Measurements from ENCODE around the gene HOXB5. TPM values are rescaled to one million over a fixed set of nuclear protein-coding genes. Genes with fewer than 3 reads are reported as not detected.

HOXB5 gene
- total RNA-seq, 1 donor from 2014 or later = not detected

- no peak for DNase-seq (ENCODE audit: low read depth in 2 of 2)
Measured at GRCh38 chr17:48616717-48617470, 23.3 kb upstream of the HOXB5 start.

DNA sequence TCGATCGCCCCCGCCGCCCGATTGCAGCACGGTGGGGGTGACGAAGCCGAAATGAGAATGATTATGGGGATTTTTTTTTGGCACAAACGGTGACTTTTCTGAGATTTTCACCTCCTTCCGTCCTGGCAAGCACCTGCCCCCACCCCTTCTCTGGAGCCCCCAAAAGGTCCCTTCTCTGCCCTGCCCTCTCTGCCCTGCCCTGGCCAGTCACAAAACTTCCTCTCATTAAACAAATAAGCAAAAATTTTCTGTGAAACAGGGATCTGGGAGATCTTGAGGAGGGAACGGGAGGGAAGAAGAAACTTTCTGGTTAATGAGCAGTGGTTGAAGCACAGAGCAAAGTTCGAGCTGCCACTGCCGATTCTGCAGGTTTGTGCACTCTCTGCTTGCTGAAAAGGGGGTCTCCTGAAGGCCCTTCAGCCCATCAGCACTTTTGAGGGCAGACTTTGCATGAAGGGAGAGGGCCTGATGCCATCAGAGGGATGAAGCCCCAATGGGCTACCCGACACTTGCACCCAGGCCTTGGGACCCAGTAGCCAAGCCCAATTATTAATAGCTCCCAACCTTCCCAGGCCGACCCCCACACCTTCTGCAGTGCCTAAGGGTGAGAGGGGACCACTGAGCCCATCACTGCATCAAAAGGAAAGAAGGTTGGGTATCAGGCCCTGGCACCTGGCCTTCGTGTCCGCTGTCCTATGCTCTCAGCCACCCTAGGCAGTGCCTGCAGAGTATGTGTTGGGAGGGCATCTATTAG, 22.6 kb upstream of the HOXB5 start:
- DNase-seq (ENCODE audit: low read depth in 2 of 2) = no peak

- no peak for DNase-seq (ENCODE audit: low read depth in 2 of 2)
Measured at GRCh38 chr17:48615047-48615962, 21.7 kb upstream of the HOXB5 start, which contains the start of gene HOXB8. Gene HOXB8 (minus strand): TSS chr17:48615292. CDS start chr17:48614704, 588 bp downstream.

DNA sequence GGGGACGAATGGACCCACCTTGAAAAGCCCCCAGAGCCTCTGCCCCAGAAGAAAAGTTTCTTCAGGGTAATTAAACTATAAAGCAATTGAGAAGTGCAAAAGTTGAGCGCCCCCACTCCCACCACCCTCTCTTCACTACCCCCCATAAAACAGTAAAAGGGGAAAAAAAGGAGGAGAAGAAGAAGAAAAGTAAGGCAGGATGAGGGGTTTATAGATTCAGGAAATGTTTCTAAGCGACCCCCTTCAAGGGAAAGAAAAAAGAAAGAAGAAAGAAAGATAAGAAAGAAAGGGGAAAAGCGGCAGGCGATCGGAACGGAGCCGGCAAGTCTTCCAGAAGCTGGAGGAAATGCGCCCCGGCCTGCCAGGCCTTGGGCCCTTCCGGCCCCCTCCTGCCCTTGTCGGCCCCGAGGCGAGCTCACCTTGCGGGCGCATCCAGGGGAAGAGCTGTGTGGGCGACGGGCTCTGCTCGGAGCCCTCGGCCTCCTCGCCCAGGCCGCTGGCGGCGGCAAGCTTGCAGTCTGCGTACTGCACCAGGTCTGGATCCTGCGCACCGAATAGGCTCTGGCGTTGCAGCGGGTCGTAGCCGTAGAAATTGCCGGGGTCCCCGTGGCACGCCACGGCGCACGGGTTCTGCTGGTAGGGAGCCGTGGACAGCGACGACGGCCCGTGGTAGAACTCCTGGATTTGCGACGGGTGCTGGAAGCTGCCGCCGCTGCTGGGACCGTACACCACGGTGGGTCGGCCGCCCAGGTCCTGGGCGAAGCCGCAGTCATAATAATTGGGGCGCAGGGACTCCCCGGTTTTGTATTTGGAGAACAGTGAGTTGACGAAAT, 20.5 kb upstream of the HOXB5 start:
- DNase-seq (ENCODE audit: low read depth in 2 of 2) = peak; percentile 33 to 38

DNA sequence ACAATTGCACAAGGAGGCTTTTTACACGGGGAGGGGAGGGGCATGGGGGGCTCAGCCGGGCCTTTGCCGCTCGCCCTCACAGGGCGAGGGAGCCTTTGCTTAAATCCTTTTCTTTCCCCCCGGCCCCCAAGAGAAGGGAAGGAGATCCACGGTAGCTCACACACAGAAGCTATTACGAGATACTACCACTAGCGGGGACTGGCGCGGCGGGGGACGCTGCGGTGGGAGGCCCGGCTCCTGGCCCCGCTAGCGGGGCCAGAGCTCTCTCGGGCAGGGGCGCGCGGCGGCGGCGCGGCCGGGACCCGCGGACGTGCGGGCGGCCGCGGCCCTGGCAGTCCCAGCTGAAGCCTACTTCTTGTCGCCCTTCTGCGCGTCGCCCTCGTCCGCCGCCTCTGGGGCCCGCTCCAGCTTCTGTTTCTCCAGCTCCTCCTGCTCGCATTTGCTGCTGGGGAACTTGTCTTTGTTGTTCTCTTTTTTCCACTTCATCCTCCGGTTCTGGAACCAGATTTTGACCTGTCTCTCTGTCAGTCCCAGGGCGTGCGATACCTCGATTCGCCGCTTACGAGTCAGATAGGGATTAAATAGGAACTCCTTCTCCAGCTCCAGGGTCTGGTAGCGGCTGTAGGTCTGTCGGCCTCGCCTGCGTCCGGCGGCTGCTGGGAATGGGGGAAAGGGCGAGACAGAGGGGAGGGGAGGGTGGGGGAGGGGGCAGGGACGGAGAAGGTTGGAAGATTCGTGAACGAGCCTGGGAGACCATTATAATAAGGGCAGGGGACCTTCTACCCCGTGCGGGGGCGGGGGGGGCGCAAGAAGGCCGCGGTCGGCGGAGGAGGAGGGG, 19.5 kb upstream of the HOXB5 start:
- DNase-seq (ENCODE audit: low read depth in 2 of 2) = peak; percentile 40 to 60

DNA sequence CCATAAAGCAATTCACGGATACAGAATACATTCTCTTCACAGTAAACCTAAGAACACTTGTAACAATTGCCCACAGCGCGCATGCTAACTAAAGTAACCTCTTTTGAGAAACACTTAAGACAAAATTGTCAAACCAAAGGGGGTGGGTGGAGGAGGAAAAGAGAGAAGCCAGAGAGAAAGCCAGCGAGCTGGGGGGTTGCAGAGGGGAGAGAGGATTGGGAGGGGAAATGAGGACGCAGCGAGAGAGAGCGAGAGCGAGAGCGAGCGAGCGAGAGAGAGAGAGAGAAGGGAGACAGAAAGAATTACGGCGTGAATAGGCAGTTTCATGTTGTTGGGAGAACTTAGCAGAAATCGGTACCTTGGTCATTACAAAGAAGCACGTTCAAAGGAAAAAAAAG, 18.9 kb upstream of the HOXB5 start:
- no peak for DNase-seq (ENCODE audit: low read depth in 2 of 2)

- no peak for DNase-seq (ENCODE audit: low read depth in 2 of 2)
Measured at GRCh38 chr17:48611681-48612455, 18.3 kb upstream of the HOXB5 start.

DNA sequence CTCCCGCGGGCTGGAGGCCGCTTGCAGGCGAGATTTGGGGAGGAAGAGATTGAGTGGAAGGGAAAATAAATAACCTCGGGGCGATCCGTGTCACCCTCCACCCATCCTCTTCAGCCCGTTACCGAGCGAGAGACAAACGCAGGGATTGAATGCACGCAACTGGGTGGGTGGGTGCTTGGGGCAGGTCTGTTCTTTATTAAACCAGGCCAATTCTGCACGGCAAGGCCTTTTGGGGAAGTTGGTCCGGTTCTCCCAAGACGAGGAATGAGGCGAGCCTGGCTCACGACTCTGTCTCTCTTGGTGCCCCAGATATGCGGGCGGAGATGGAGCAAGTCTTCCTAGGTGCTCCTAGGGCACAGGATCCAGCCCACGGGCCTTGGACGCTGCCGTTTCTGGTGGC, 17.6 kb upstream of the HOXB5 start:
- DNase-seq (ENCODE audit: low read depth in 2 of 2) = no peak

DNA sequence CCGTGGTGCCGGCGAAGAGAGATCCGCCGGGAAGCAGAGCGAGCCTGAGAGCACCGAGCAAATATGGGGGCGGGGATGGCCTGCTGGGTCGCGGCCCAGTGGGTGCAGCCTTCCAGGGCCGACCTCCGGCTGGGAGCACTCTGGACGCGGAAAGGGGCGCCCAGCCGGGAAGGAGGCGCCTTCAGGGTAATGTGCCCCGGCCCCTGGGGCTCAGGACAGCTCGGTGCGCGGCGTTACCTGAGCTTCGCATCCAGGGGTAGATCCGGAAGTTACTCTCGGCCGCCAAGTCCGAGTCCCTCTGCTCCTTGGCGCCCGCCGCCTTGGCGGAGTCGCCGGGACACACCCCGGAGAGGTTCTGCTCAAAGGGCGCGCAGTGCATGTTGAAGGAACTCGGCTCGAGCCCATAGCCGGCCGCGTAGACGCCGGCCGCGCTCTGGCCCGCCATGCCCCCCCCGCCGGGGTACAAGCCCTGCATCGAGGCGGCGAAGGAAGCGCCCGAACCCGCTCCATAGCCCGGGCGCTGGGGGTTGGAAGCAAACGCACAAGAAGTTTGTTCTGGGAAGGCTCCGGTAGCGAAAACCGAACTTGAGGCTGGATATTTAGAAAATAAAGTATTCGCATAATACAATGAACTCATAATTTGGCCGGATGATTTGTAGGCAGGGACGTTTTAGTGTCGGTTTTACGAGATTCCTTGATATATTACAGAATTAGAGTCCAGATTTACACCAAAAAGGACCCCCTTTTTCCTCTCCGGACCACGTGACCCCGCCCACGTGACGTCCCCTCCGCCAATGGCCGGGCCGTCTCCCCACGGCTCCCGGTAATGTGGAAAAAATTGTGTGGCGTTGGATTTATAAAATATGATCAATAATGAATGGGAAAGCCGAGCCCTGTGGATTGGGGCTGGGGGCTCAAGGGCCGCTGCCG, 17.0 kb upstream of the HOXB5 start, which contains the start of gene HOXB7:
TSS of gene HOXB7 (minus strand) at position 736 of the 930 bp plus-strand sequence. CDS start at position 637, 99 bp downstream.
- peak; percentile 64 to 67 for DNase-seq (ENCODE audit: low read depth in 2 of 2)

- no peak for DNase-seq (ENCODE audit: low read depth in 2 of 2)
Measured at GRCh38 chr17:48609759-48610281, 16.2 kb upstream of the HOXB5 start.

- DNase-seq (ENCODE audit: low read depth in 2 of 2) = no peak
Measured at GRCh38 chr17:48609033-48609432, 15.5 kb upstream of the HOXB5 start.

DNA sequence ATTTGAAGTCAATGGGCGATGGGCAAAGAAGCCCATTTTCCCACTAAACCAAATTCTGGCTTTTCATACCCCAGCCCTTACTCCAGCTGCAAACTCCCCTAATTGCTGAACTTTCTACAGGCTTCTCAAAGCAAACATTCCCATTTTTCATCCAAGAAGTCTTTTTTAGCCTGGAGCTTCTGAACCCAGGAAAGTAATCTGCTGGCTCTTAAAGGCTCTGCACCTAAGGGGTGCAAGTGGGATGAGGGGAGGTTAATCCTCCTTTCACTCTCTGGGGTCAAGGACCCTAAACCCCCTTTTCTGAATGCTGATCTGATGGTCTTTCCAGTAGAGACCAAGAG, 14.9 kb upstream of the HOXB5 start:
- DNase-seq (ENCODE audit: low read depth in 2 of 2) = no peak

DNA sequence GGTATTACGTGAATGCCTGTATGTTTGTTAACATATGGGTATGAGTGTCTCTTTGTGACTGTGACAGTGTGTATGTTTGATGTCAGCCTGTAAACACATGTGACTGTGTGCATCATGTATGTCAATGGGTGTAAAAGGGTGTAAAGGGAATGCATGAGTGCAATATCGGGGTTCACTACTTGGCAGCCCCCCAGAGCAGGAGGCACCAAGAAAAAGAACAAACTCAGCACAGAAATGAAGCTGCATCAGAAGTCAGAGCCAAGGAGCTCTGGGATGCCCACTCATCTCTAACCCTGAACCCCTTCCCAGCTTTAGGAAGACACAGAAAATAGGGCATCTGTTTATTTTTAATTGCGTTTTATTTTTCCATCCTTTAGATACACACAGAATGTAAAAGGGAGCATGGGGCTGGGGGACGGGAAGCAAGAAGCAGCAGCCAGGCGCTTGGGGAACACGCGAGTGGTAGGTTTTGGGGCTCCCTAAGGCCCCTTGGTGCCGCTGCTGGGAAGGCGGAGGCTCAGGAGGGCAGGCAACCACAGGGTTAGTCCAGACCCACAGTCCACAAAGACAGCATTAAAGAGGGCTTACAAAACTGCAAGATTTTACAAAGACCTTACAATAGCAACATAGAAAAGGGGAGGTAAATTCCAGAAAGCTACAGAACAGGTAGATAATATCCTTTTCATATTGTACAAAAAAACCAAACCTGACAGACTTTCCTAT, 13.5 kb upstream of the HOXB5 start:
- DNase-seq (ENCODE audit: low read depth in 2 of 2) = no peak

- no peak for DNase-seq (ENCODE audit: low read depth in 2 of 2)
Measured at GRCh38 chr17:48605991-48606891, 12.7 kb upstream of the HOXB5 start.

GRCh38 chr17:48605409-48605919, 11.9 kb upstream of the HOXB5 start:
- DNase-seq (ENCODE audit: low read depth in 2 of 2) = no peak
